AG04450 (cell line): ENCODE results near the gene TXNRD2. TPM values are rescaled to one million over a fixed set of nuclear protein-coding genes. Genes with fewer than 3 reads are reported as not detected.

ENCODE experiments used
- CTCF ChIA-PET: fragments of 300-600, 350-600 bp; formaldehyde crosslinking; extraction: SDS; loops from one replicate; lab custom pipeline; 2022; ENCODE audit warnings: antibody characterized with exemption, inconsistent platforms; lab: Charles Lee
- POLR2A ChIA-PET: fragments of 350-600 bp; formaldehyde crosslinking; extraction: SDS; loops from one replicate; lab custom pipeline; 2021; ENCODE audit warnings: antibody characterized with exemption, inconsistent platforms; lab: Yijun Ruan, JAX
- DNase-seq: peaks from one replicate; pipeline ENCODE4 v3.0.0-alpha.2; 2011; ENCODE audit warnings: low read depth, low spot score
- H3K27ac ChIP-seq: one replicate; pipeline ENCODE4 v1.5.1; 2012; ENCODE audit warnings: low read depth, low read length, control low read depth
- H3K27me3 ChIP-seq: one replicate; pipeline ENCODE4 v1.6.0; 2012; ENCODE audit warnings: low read length; ENCODE audit not compliant: control insufficient read depth, insufficient read depth
- H3K4me3 ChIP-seq: 2 replicates; pipeline ENCODE4 v1.5.1; 2011; ENCODE audit warnings: mild to moderate bottlenecking, low read depth, low read length, control low read depth
- H3K9me3 ChIP-seq: 2 replicates; pipeline ENCODE4 v1.5.1; 2012; ENCODE audit warnings: low read length; ENCODE audit not compliant: control insufficient read depth, insufficient read depth
- CTCF ChIP-seq: IDR thresholded peaks from 2 replicates; pipeline ENCODE4 v1.5.1; 2011; ENCODE audit warnings: low read depth, low read length, control low read depth, inconsistent platforms
- polyA plus RNA-seq: library from polyadenylated mRNA; depleted of rRNA; stranded (reverse); fragments of >200 nt; gene quantifications from 2 replicates; pipeline ENCODE4 v1.2.3, GENCODE V29; 2011

TXNRD2 gene
- polyA plus RNA-seq, 1 experiment, result 13.3 TPM

DNA sequence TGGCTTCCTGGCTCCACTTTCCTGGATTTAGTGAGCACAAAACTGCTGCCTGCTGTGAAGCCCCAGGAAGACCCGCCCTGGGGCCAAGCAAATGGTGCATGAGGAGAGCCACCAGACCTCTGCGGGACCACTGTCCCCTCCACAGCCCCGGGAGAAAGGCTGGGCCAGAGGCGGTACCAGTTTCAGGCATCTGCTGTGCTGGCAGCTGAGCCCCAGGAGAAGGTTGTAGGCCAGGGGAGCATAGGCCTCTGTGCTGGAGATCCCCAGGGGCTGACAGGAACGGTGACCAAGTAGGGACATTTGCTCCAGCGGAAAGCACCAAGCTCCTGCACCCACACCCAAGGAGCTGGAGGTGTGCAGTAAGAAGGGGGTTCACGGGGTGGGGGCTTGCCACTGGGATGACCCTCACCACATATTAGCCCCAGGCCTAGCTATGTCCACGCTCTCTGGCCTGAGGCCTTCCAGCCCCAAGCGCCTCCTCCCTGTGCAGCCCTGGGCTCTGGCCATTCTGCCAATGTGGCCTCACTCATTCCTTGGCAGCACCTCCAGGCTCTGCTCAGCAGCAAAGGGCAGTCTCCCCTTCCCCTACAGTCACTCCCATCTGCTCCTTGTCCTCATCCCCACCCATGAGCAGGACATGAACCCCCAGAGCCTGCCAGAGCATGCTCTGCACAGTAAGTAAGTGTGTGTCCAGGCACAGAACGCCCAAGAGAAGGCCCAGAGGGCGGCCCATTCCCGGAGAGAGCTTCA, 24.1 kb downstream of the TXNRD2 start:
- ChIA-PET POLR2A (no interaction called here), CTCF (interaction anchor here (2.8 kb wide), 1 partner anchor 187 kb away, joined by 12 read pairs; no protein-coding TSS in a partner anchor)
- Histone ChIP-seq H3K9me3 (no peaks in the 10 kb centered on the region; the same call in 1 of the 2 replicates), H3K27me3 (no peaks in the 10 kb centered on the region), H3K27ac (no peak overlapping the region), H3K4me3 (no peak overlapping the region)
- DNase-seq, result no peak
- TF ChIP-seq CTCF, result no peak

DNA sequence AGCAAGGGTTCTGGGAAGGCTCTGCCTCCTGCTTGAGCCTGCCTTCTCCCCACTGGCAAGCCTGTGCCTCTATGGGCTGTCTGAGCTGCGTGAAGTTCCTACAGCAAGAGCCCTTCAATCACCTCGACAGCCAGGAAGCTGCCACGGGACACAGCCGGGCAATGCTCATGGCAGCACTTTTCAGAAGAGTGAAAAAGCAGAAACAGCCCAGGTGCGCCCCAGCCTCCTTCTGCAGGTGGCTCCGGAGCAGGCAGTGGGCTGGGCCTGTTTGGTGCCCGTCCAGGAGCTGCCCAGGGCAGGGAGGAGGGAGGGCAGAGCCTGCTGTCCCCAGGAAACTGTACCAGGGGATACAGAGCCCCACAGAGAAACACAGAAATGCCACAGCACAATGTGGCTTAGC, 24.7 kb downstream of the TXNRD2 start:
- CTCF ChIA-PET, result interaction anchor here (2.8 kb wide), 1 partner anchor 186 kb away, joined by 12 read pairs; no protein-coding TSS in a partner anchor
- POLR2A ChIA-PET, result no interaction called here

DNA sequence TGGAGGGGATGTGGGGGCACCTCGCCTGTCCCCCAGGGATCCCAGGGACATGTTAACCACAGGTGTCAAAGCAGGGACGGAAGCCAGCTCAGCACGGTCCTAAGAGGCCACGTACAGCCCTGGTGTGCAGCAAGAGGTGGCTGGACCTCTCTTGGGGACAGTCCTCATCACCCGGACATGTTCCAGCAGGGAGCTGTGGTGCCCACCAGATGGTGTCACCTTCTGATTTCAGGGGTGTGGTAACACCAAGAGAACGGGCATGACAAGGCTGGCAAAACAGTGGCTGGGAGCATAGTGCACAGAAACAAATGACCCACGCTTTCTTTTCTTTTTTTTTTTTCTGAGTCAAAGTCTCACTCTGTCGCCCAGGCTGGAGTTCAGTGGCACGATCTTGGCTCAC, 25.6 kb downstream of the TXNRD2 start:
- ChIA-PET POLR2A (no interaction called here), CTCF (interaction anchor here (0.6 to 2.8 kb wide), 2 partner anchors 10 to 185 kb away, joined by 3 to 12 read pairs; no protein-coding TSS in a partner anchor)
- no peaks in the 10 kb centered on the region; the same call in 1 of the 2 replicates for H3K9me3 ChIP-seq
- no peak overlapping the region for H3K27ac ChIP-seq
- H3K4me3 ChIP-seq, result no peak overlapping the region
- H3K27me3 ChIP-seq, result no peaks in the 10 kb centered on the region
- DNase-seq, result no peak
- TF ChIP-seq CTCF, result no peak

More for the DNA sequence above, 24.7 kb downstream of the TXNRD2 start:
- Histone ChIP-seq H3K4me3 (no peak overlapping the region), H3K27me3 (no peaks in the 10 kb centered on the region), H3K9me3 (no peaks in the 10 kb centered on the region; the same call in 1 of the 2 replicates), H3K27ac (no peak overlapping the region)
- DNase-seq, result no peak
- no peak for TF ChIP-seq CTCF

- no peak for DNase-seq
- H3K27ac ChIP-seq, result no peak overlapping the region
- ChIA-PET POLR2A (no interaction called here), CTCF (interaction anchor here (0.6 to 2.8 kb wide), 2 partner anchors 11 to 185 kb away, joined by 3 to 12 read pairs; no protein-coding TSS in a partner anchor)
- H3K9me3 ChIP-seq, result no peaks in the 10 kb centered on the region; the same call in 1 of the 2 replicates
- no peaks in the 10 kb centered on the region for H3K27me3 ChIP-seq
- H3K4me3 ChIP-seq, result no peak overlapping the region
- TF ChIP-seq CTCF, result no peak
Observed at GRCh38 chr22:19915287-19915954, 26.2 kb downstream of the TXNRD2 start.
